ENCODE data around the gene TBC1D8. TPM values are rescaled to one million over a fixed set of nuclear protein-coding genes. Genes with fewer than 3 reads are reported as not detected.
A peak's percentile ranks its signal among the peaks of the same experiment; 100 is the strongest.

Gene TBC1D8
- total and polyA plus RNA-seq, 2 of the 13 experiments (the other 11 are each of a cell fraction or from before 2014, with no cell fraction given), result 45.1 to 95.4 TPM

DNA sequence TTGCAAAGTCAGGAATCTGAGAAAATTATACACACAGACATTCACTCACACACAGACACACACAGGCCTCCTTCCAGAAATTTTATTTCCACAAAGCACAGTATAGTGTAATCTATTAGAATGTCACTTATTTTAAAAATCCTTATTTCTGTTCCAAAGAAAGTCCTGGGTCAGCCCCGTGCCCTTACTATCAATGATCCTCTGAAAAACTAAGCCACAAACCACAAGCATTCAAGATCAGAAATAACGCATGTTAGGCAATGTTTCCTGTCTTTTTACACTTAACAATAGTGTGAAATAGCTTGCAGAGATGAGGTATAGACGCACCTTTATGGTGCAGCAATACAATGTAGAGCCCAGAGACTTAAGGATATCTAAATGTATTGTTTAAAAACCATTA lies 25.8 kb downstream of the TBC1D8 start (continued):
- TF ChIP-seq KDM3A (CRISPR knock-in tag; IDR thresholded peaks at IDR 0.05; ENCODE audit: low read depth) (0 out of 2 replicates have a peak, but pooled peaks have one; percentile 2), ZFAT (CRISPR knock-in tag; conservative IDR thresholded peaks at IDR 0.05) (no peak), PAWR (CRISPR knock-in tag; IDR thresholded peaks at IDR 0.05; ENCODE audit: borderline replicate concordance) (no peak), ADNP (CRISPR knock-in tag; IDR thresholded peaks at IDR 0.05) (no peak), ZNF432 (CRISPR knock-in tag; IDR thresholded peaks at IDR 0.05; ENCODE audit: borderline replicate concordance) (no peak), SAFB2 (CRISPR knock-in tag; IDR thresholded peaks at IDR 0.05; ENCODE audit: borderline replicate concordance, low read depth) (no peak), CREBL2 (CRISPR knock-in tag; IDR thresholded peaks at IDR 0.05; ENCODE audit: borderline replicate concordance) (0 out of 2 replicates have a peak, but pooled peaks have one; percentile 28), POGZ (CRISPR knock-in tag; IDR thresholded peaks at IDR 0.05) (0 out of 2 replicates have a peak, but pooled peaks have one; percentile 1), ZNF317 (CRISPR knock-in tag; IDR thresholded peaks at IDR 0.05) (0 out of 2 replicates have a peak, but pooled peaks have one; percentile 14), SETDB1 (CRISPR knock-in tag; IDR thresholded peaks at IDR 0.05; ENCODE audit: borderline replicate concordance) (no peak), JUND (CRISPR knock-in tag; IDR thresholded peaks at IDR 0.05) (no peak), ZNF747 (CRISPR knock-in tag; IDR thresholded peaks at IDR 0.05; ENCODE audit: borderline replicate concordance) (0 out of 2 replicates have a peak, but pooled peaks have one; percentile 6), SYNCRIP (IDR thresholded peaks at IDR 0.05; ENCODE audit: insufficient read depth, low read depth, low read length) (no peak), HDAC1 (CRISPR knock-in tag; IDR thresholded peaks at IDR 0.05) (0 out of 2 replicates have a peak, but pooled peaks have one; percentile 2)
- TF ChIP-seq, protein P1, sequence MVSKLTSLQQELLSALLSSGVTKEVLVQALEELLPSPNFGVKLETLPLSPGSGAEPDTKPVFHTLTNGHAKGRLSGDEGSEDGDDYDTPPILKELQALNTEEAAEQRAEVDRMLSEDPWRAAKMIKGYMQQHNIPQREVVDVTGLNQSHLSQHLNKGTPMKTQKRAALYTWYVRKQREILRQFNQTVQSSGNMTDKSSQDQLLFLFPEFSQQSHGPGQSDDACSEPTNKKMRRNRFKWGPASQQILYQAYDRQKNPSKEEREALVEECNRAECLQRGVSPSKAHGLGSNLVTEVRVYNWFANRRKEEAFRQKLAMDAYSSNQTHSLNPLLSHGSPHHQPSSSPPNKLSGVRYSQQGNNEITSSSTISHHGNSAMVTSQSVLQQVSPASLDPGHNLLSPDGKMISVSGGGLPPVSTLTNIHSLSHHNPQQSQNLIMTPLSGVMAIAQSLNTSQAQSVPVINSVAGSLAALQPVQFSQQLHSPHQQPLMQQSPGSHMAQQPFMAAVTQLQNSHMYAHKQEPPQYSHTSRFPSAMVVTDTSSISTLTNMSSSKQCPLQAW (CRISPR knock-in tag; IDR thresholded peaks at IDR 0.05), result no peak
- TF ChIP-seq, protein P2, sequence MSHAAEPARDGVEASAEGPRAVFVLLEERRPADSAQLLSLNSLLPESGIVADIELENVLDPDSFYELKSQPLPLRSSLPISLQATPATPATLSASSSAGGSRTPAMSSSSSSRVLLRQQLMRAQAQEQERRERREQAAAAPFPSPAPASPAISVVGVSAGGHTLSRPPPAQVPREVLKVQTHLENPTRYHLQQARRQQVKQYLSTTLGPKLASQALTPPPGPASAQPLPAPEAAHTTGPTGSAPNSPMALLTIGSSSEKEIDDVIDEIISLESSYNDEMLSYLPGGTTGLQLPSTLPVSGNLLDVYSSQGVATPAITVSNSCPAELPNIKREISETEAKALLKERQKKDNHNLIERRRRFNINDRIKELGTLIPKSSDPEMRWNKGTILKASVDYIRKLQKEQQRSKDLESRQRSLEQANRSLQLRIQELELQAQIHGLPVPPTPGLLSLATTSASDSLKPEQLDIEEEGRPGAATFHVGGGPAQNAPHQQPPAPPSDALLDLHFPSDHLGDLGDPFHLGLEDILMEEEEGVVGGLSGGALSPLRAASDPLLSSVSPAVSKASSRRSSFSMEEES (CRISPR knock-in tag; IDR thresholded peaks at IDR 0.05), result peak; percentile 6; the same call in 1 of the 2 replicates

Data from HepG2 (cell line).